ENCODE measurements around the gene RPA1. TPM values are rescaled to one million over a fixed set of nuclear protein-coding genes. Genes with fewer than 3 reads are reported as not detected.

The RPA1 gene
- total RNA-seq, 1 experiment from 2014 or later, result 198 TPM

DNA sequence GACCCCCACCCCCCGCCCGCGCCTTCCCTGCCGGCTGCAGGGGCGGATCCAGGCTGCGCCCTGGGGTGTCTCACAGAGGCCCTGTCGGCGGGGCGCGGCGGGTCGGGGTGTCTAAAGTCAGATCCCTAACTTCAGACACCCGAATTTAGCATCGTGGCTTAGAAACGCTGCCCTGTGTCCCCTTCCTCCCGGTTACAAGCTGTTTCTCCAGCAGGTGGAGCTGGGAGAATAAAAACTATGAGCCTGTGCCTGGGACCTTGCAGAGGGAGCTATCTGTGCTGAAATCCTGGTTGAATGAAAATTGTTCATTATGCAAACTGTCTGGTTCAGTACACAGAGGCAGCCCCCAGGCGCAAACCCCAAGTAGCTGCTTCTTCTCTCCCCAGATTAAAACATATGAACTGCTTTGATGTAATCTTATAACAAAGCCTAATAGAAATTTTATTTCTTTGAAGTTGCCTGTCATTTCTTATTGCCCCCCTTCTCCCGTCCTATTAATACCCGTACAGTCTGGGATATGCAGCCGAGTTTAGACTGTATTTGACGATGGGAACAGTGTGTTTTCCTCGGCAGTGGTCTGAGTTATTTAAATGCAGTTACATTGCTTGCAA, 79.0 kb downstream of the RPA1 start:
- H3K9me3 ChIP-seq (ENCODE audit: control insufficient read depth in 1 of 2, insufficient read depth in 1 of 2, low read depth in 1 of 2, low read length in 2 of 2), result no peaks in the 10 kb centered on the region
- ChIA-PET CTCF (interaction anchor here (0.5 to 2.6 kb wide), 14 partner anchors 10 to 507 kb away, joined by 3 to 76 read pairs (median 3); partner anchors contain the start of genes DPH1, HIC1 and RTN4RL1), POLR2A (interaction anchor here (1.0 kb wide), 1 partner anchor 118 kb away, joined by 5 read pairs; no protein-coding TSS in a partner anchor), RAD21 (ENCODE audit: low non-redundant PET in 1 of 2, low total read pairs in 2 of 2, uncharacterized antibody in 2 of 2, unreplicated experiment in 2 of 2) (interaction anchor here (0.6 to 2.3 kb wide), 10 partner anchors 115 to 336 kb away, joined by 3 to 16 read pairs (median 4); partner anchors contain the start of gene RTN4RL1 (in 1 of the 2))
- no peak overlapping the region for H3K27ac ChIP-seq (ENCODE audit: low read depth, low read length)
- H3K9me2 ChIP-seq (ENCODE audit: insufficient read depth), result no peaks in the 10 kb centered on the region
- peaks cover 27% of the 10 kb centered on the region for H3K27me3 ChIP-seq (ENCODE audit: insufficient read depth, low read length)
- H3K79me2 ChIP-seq (ENCODE audit: insufficient read depth, low read length), result no peaks in the 10 kb centered on the region
- peak; percentile 95 for ATAC-seq
- H4K20me1 ChIP-seq (ENCODE audit: insufficient read depth), result no peaks in the 10 kb centered on the region
- no peak overlapping the region for H3K4me2 ChIP-seq (ENCODE audit: low read length)
- intact Hi-C loops (cut with micrococcal nuclease), result loop anchor here (1.0 to 2.0 kb wide), 3 partner anchors 116 to 336 kb away; partner anchors contain the start of genes DPH1 and RTN4RL1
- peak; percentile 41 for TF ChIP-seq YY1 (IDR thresholded peaks at IDR 0.05; ENCODE audit: extremely low read depth, insufficient replicate concordance, low read depth, low read length)
- TF ChIP-seq SIN3A (IDR thresholded peaks at IDR 0.05; ENCODE audit: low read depth), result no peak
- no peak for TF ChIP-seq EZH2 (IDR thresholded peaks at IDR 0.05)
- TF ChIP-seq RAD21 (IDR thresholded peaks at IDR 0.05; ENCODE audit: low read depth), result peak; percentile 92
- TF ChIP-seq, protein P1, sequence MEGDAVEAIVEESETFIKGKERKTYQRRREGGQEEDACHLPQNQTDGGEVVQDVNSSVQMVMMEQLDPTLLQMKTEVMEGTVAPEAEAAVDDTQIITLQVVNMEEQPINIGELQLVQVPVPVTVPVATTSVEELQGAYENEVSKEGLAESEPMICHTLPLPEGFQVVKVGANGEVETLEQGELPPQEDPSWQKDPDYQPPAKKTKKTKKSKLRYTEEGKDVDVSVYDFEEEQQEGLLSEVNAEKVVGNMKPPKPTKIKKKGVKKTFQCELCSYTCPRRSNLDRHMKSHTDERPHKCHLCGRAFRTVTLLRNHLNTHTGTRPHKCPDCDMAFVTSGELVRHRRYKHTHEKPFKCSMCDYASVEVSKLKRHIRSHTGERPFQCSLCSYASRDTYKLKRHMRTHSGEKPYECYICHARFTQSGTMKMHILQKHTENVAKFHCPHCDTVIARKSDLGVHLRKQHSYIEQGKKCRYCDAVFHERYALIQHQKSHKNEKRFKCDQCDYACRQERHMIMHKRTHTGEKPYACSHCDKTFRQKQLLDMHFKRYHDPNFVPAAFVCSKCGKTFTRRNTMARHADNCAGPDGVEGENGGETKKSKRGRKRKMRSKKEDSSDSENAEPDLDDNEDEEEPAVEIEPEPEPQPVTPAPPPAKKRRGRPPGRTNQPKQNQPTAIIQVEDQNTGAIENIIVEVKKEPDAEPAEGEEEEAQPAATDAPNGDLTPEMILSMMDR (IDR thresholded peaks at IDR 0.05 in 2 of 3, conservative IDR thresholded peaks at IDR 0.05 in 1 of 3; ENCODE audit: borderline replicate concordance in 1 of 3, insufficient read depth in 1 of 3, low read depth in 2 of 3, low read length in 2 of 3), result peak; percentile 73 to 90 (median 73)
- TF ChIP-seq, protein P2, sequence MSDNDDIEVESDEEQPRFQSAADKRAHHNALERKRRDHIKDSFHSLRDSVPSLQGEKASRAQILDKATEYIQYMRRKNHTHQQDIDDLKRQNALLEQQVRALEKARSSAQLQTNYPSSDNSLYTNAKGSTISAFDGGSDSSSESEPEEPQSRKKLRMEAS (IDR thresholded peaks at IDR 0.05), result no peak
- DNase-seq (ENCODE audit: low read depth, low spot score), result peak; percentile 50
- H3K4me1 ChIP-seq (ENCODE audit: control insufficient read depth in 1 of 2, insufficient read depth in 2 of 2, low read length in 2 of 2), result no peaks in the 10 kb centered on the region; a peak in 1 of 4 replicates
- H3K36me3 ChIP-seq (ENCODE audit: control insufficient read depth in 1 of 2, insufficient read depth in 2 of 2, low read length in 2 of 2), result no peaks in the 10 kb centered on the region
- no peak overlapping the region for H2AFZ ChIP-seq (ENCODE audit: low read depth, low read length, poor library complexity, severe bottlenecking)
- no peak overlapping the region for H3K4me3 ChIP-seq (replicated peaks in 1 of 2; ENCODE audit: low read depth in 1 of 2, low read length in 2 of 2)
- H3K9ac ChIP-seq (ENCODE audit: low read length), result no peak overlapping the region
- BruUV-seq (replicated peaks), result no TSS peak
